PFSK-1 (cell line): ENCODE measurements around the gene SIDT1.

Source experiments
- POLR2AphosphoS5 ChIP-seq: IDR thresholded peaks from 2 replicates; pipeline ENCODE4 v1.6.1; 2012; ENCODE audit warnings: low read depth, mild to moderate bottlenecking, control low read depth, low read length, moderate library complexity
- TF ChIP-seq, protein P1 (sequence below), 2 experiments: IDR thresholded peaks; 2 replicates each; pipeline versions ENCODE4 v1.6.1 to v1.8.0; 2011 to 2012; ENCODE audit warnings: low read depth in 2 of 2, low read length in 2 of 2, control low read depth in 1 of 2, inconsistent platforms in 1 of 2, mild to moderate bottlenecking in 1 of 2, moderate library complexity in 1 of 2; ENCODE audit not compliant: insufficient read depth in 1 of 2

DNA sequence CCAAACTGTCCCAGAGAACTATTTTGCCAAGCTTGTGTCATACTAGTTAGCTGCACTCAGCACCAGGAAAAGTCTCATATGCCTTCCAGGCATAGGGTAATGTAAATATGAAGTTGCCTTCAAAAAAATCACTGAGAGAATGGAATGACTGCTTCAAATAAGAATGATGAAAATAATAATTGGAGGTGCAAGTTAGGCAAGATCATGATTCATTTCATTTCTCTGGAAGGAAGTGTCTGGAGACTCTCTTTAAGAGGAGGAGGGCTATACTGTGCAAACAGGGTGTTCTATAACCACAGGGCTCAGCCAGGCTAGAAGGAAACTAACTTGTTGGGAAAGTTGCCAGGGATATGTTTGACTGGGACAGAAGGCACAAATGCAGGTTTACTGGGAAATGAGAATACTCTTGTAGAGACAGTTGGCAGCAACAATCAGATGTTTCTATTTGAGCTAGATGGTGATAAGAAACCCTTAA lies 4.3 kb downstream of the SIDT1 start:
- TF ChIP-seq, protein P1, sequence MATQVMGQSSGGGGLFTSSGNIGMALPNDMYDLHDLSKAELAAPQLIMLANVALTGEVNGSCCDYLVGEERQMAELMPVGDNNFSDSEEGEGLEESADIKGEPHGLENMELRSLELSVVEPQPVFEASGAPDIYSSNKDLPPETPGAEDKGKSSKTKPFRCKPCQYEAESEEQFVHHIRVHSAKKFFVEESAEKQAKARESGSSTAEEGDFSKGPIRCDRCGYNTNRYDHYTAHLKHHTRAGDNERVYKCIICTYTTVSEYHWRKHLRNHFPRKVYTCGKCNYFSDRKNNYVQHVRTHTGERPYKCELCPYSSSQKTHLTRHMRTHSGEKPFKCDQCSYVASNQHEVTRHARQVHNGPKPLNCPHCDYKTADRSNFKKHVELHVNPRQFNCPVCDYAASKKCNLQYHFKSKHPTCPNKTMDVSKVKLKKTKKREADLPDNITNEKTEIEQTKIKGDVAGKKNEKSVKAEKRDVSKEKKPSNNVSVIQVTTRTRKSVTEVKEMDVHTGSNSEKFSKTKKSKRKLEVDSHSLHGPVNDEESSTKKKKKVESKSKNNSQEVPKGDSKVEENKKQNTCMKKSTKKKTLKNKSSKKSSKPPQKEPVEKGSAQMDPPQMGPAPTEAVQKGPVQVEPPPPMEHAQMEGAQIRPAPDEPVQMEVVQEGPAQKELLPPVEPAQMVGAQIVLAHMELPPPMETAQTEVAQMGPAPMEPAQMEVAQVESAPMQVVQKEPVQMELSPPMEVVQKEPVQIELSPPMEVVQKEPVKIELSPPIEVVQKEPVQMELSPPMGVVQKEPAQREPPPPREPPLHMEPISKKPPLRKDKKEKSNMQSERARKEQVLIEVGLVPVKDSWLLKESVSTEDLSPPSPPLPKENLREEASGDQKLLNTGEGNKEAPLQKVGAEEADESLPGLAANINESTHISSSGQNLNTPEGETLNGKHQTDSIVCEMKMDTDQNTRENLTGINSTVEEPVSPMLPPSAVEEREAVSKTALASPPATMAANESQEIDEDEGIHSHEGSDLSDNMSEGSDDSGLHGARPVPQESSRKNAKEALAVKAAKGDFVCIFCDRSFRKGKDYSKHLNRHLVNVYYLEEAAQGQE (IDR thresholded peaks at IDR 0.05; ENCODE audit: insufficient read depth in 1 of 2, low read depth in 2 of 2, low read length in 2 of 2), result no peak
- TF ChIP-seq POLR2AphosphoS5, result no peak
